GM21447 (cell line): ENCODE results near the gene WDR18.
"Not testable (repeated sequence)": the region's sequence is repeated elsewhere in the genome, so short reads cannot be mapped to it uniquely, and the experiment has no call there.

Source experiments
- ATAC-seq: cut with Tn5 transposase; IDR thresholded peaks from one replicate; pipeline ENCODE4 v1.9.1; 2021; ENCODE audit not compliant: unreplicated experiment

Gene WDR18

GRCh38 chr19:1018393-1018792, 34.2 kb downstream of the WDR18 start:
- no peak for ATAC-seq

- ATAC-seq: no peak
Measured at GRCh38 chr19:1018932-1019615, 34.9 kb downstream of the WDR18 start.

GRCh38 chr19:1019616-1019961, 35.4 kb downstream of the WDR18 start:
- ATAC-seq: no peak

- no peak for ATAC-seq
Measured at GRCh38 chr19:1019980-1020867, 36.1 kb downstream of the WDR18 start.

- peak; percentile 70 for ATAC-seq
Measured at GRCh38 chr19:1020868-1021425, 36.8 kb downstream of the WDR18 start, which contains the start of gene TMEM259. TSS of gene TMEM259 (minus strand) at chr19:1021123. CDS start at chr19:1020996, 127 bp downstream.

- not testable (repeated sequence) for ATAC-seq
Measured at GRCh38 chr19:1023883-1024188, 39.7 kb downstream of the WDR18 start.

- not testable (repeated sequence) for ATAC-seq
Measured at GRCh38 chr19:1025080-1025479, 40.9 kb downstream of the WDR18 start.

GRCh38 chr19:1025960-1026782, 42.0 kb downstream of the WDR18 start, which contains the start of gene CNN2:
TSS of gene CNN2 (plus strand) at chr19:1026608. CDS start at chr19:1026662, 54 bp downstream.
- ATAC-seq: peak; percentile 42

GRCh38 chr19:1026783-1027649, 42.9 kb downstream of the WDR18 start:
- ATAC-seq: no peak

GRCh38 chr19:1027650-1028061, 43.5 kb downstream of the WDR18 start:
- no peak for ATAC-seq

GRCh38 chr19:1028062-1028926, 44.1 kb downstream of the WDR18 start:
- ATAC-seq: no peak

- ATAC-seq: no peak
Measured at GRCh38 chr19:1032264-1032867, 48.2 kb downstream of the WDR18 start.

GRCh38 chr19:1035998-1036621, 52.0 kb downstream of the WDR18 start:
- no peak for ATAC-seq

GRCh38 chr19:1037621-1038064, 53.5 kb downstream of the WDR18 start:
- ATAC-seq: peak; percentile 0

GRCh38 chr19:1038978-1039645, 55.0 kb downstream of the WDR18 start:
- ATAC-seq: no peak

GRCh38 chr19:1039646-1040475, 55.7 kb downstream of the WDR18 start, which contains the start of gene ABCA7:
TSS of gene ABCA7 (plus strand) at chr19:1040107. CDS start at chr19:1041362, 1,255 bp downstream.
- peak; percentile 51 for ATAC-seq
